Naive B cell (primary cell): ENCODE data around the gene EMD. TPM values are rescaled to one million over a fixed set of nuclear protein-coding genes. Genes with fewer than 3 reads are reported as not detected.

ENCODE experiments used
- ATAC-seq, 2 donors: fragments of 150-1000 bp; cut with Tn5 transposase; 2 replicates each; pipeline ENCODE4 v1.10.0; 2021; ENCODE audit warnings: low read depth in 2 of 2, mild to moderate bottlenecking in 2 of 2, moderate library complexity in 2 of 2
- DNase-seq: peaks from one replicate; pipeline ENCODE4 v3.0.0; 2022
- H3K27ac Mint-ChIP-seq, 6 donors: one replicate each; pipeline ENCODE4 v1.8.0; 2020 to 2022; ENCODE audit warnings: mild to moderate bottlenecking in 6 of 6, mixed read lengths in 6 of 6, moderate library complexity in 5 of 6, inconsistent platforms in 2 of 6
- H3K27me3 Mint-ChIP-seq, 3 donors: one replicate each; pipeline ENCODE4 v1.8.0; 2021 to 2022; ENCODE audit warnings: mixed read lengths in 3 of 3, mild to moderate bottlenecking in 1 of 3
- H3K36me3 Mint-ChIP-seq, 2 donors: one replicate each; pipeline ENCODE4 v1.8.0; 2020 to 2022; ENCODE audit warnings: mixed read lengths in 2 of 2, inconsistent platforms in 1 of 2, mild to moderate bottlenecking in 1 of 2
- H3K4me1 Mint-ChIP-seq, 3 donors: one replicate each; pipeline ENCODE4 v1.8.0; 2020 to 2022; ENCODE audit warnings: mixed read lengths in 3 of 3, inconsistent platforms in 1 of 3, mild to moderate bottlenecking in 1 of 3, moderate library complexity in 1 of 3
- H3K4me3 Mint-ChIP-seq, 8 donors: one replicate each; pipeline ENCODE4 v1.8.0; 2020 to 2022; ENCODE audit warnings: mild to moderate bottlenecking in 8 of 8, mixed read lengths in 8 of 8, moderate library complexity in 8 of 8, inconsistent platforms in 2 of 8
- H3K9me3 Mint-ChIP-seq, 7 donors: one replicate each; pipeline ENCODE4 v1.8.0; 2020 to 2022; ENCODE audit warnings: mixed read lengths in 7 of 7, mild to moderate bottlenecking in 5 of 7, inconsistent platforms in 2 of 7, moderate library complexity in 1 of 7
- polyA plus RNA-seq, 6 donors: library from polyadenylated mRNA; unstranded; fragments of 300-500 nt; fragmentation: Illumina TruSeq; gene quantifications; one replicate each; pipeline ENCODE4 v1.2.3, GENCODE V29; 2021; ENCODE audit warnings: low read depth in 6 of 6

The EMD gene
- polyA plus RNA-seq, 6 donors from 2014 or later: 25.0 to 29.6 (median 27.2) TPM

DNA sequence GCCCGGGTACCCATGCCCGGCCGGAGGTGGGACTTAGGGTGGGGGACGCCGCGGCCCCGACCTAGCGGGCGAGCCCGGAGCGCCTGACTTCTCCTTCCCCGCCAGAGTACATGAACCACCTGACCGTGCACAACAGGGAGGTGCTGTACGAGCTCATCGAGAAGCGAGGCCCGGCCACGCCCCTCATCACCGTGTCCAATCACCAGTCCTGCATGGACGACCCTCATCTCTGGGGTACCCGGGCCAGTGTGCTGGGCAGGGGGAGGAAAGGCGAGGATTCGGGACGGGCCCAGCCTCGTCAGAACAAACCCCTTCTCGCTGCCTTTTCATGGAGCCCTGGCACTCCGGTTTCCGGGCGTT lies 32.9 kb downstream of the EMD start:
- peaks cover 20 to 27% (median 24%) of the 10 kb centered on the region in 3 donors for H3K4me1 Mint-ChIP-seq
- no peaks in the 10 kb centered on the region for H3K36me3 Mint-ChIP-seq
- H3K9me3 Mint-ChIP-seq: peaks cover 0 to 2% (median 0%) of the 10 kb centered on the region in 7 donors
- DNase-seq (peak; percentile 51), ATAC-seq (peak; percentile 46 to 67)
- H3K27me3 Mint-ChIP-seq: no peaks in the 10 kb centered on the region
- H3K4me3 Mint-ChIP-seq: peak overlapping the region; percentile 83 to 92 (median 90)
- H3K27ac Mint-ChIP-seq: peak overlapping the region; percentile 17 to 96 (median 78)

DNA sequence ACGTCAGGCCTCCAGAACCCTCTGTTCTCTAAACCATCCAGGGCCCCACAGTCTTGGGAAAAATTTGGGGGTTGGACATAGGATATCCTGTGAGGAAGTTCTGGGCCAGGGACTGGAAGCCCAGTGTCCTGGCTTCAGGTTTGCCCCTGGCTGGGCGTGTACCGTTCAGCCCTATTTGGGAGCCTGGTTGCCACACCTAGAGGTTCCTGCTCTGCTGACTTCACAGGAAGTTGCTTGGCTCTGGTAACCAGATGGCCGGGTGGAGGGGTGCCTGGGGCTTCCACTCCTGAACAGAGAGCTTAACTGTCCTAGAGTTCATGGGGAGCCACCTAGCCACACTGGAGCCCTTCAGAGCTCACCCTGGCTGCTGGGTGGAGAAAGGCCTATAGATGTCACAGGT lies 33.4 kb downstream of the EMD start:
- Mint-ChIP-seq H3K36me3 (no peaks in the 10 kb centered on the region), H3K4me3 (peak overlapping the region; percentile 83 to 92 (median 90)), H3K27me3 (no peaks in the 10 kb centered on the region), H3K27ac (peak overlapping the region; percentile 17 to 96 (median 86)), H3K9me3 (peaks cover 0 to 2% (median 0%) of the 10 kb centered on the region in 7 donors), H3K4me1 (peaks cover 20 to 27% (median 24%) of the 10 kb centered on the region in 3 donors)
- ATAC-seq (peak; percentile 74 to 75), DNase-seq (peak; percentile 56)

DNA sequence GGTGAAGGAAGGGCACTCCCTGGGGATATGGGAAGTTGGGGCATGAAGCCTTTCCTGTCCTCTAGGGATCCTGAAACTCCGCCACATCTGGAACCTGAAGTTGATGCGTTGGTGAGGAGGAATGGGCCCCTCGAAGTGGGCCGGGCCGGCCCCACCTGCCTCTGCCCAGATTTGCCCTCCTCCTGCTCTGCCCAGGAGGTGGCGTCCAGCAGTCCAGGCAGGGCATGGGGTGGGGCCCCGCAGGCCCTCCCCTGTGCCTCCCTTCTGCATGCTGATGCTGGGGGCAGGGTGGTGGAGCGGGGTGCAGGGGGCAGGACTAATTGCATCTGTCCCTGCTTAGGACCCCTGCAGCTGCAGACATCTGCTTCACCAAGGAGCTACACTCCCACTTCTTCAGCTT lies 34.0 kb downstream of the EMD start:
- DNase-seq: no peak
- H3K4me1 Mint-ChIP-seq: peaks cover 20 to 27% (median 24%) of the 10 kb centered on the region in 3 donors
- H3K9me3 Mint-ChIP-seq: peaks cover 0 to 2% (median 0%) of the 10 kb centered on the region in 7 donors
- ATAC-seq: no peak
- H3K36me3 Mint-ChIP-seq: no peaks in the 10 kb centered on the region
- no peaks in the 10 kb centered on the region for H3K27me3 Mint-ChIP-seq
- peak overlapping the region in 3 of 6 donors; percentile 17 to 96 (median 92) for H3K27ac Mint-ChIP-seq
- H3K4me3 Mint-ChIP-seq: peak overlapping the region in 4 of 8 donors; percentile 83 to 92 (median 84)

DNA sequence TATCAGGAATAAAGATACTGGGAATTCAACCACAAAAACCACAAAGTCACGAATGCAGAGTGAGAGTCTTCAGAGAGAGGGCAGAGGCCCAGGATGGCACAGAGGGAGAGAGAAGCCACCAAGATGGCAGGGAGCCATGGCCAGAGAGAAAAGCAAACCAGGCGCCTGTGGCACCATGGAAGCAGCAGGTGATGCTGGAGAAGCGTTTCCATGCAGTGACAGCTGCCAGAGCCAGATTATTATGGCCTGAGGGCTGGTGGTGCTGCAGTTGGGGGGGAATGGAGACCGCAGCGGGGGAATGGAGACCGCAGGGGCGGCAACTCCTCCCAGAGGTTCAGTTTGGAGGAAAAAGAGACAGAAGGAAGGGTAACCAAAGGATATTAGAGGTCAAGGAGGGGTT lies 38.1 kb downstream of the EMD start:
- H3K4me3 Mint-ChIP-seq: no peak overlapping the region
- H3K36me3 Mint-ChIP-seq: no peaks in the 10 kb centered on the region
- no peaks in the 10 kb centered on the region for H3K27me3 Mint-ChIP-seq
- ATAC-seq (no peak), DNase-seq (no peak)
- H3K27ac Mint-ChIP-seq: peak overlapping the region in 1 of 6 donors; percentile 62
- peaks cover 6 to 16% (median 10%) of the 10 kb centered on the region in 3 donors for H3K4me1 Mint-ChIP-seq
- H3K9me3 Mint-ChIP-seq: peaks cover 0 to 2% (median 0%) of the 10 kb centered on the region in 7 donors

DNA sequence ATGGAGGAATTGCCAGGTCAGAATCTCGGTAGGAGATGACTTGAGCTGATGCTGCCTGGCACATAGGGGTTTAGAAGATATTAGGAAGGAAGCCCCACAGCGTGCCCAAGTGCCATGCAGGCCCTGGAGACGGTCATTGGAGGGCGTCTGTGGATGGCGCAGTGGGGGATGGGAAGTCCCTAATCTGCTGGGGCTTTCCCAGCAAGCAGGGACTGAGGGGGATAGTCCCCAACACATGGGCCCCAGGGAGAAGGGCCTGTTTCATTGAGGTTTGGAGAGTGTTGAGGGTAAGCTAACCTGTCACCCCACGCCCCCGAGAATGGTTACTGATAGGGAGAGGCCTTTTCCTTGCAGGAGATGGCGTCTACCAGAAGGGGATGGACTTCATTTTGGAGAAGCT lies 40.1 kb downstream of the EMD start:
- H3K9me3 Mint-ChIP-seq: peaks cover 0 to 2% (median 0%) of the 10 kb centered on the region in 7 donors
- ATAC-seq (peak; percentile 16 to 51), DNase-seq (no peak)
- no peaks in the 10 kb centered on the region for H3K27me3 Mint-ChIP-seq
- H3K27ac Mint-ChIP-seq: no peak overlapping the region
- H3K4me1 Mint-ChIP-seq: peaks cover 0 to 10% (median 5%) of the 10 kb centered on the region in 3 donors
- no peak overlapping the region for H3K4me3 Mint-ChIP-seq
- no peaks in the 10 kb centered on the region for H3K36me3 Mint-ChIP-seq

DNA sequence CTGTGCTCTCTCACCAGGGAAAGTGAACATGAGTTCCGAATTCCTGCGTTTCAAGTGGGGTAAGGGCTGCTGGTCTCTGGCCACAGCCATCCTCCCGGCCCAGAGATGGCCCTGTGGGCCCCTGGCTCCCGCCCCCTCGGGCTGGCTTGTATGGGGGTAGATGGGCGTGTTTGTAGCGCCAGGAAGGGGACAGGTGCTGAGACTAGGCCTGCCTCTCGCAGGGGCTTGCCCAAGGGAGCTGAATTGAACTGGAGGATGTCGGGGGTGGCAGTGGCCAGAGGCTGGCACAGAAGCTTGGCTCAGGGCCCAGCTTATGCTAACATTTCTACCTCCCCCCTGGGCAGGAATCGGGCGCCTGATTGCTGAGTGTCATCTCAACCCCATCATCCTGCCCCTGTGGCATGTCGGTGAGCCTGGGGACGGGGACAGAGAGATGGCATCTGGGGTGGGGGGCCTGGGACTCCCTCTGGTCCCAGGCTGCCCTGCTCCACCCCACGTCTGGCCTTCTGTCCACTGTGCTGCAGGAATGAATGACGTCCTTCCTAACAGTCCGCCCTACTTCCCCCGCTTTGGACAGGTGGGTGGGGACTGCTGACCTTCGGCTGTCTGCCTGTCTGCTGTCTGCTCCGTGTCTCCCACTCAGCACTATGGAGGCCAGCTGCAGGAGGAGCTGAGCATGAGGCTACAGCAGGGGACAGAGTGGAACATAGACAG lies 40.8 kb downstream of the EMD start:
- no peak for ATAC-seq
- Mint-ChIP-seq H3K4me1 (peaks cover 0 to 10% (median 8%) of the 10 kb centered on the region in 3 donors), H3K36me3 (no peaks in the 10 kb centered on the region), H3K27me3 (no peaks in the 10 kb centered on the region), H3K4me3 (no peak overlapping the region), H3K27ac (peak overlapping the region in 1 of 6 donors; percentile 36), H3K9me3 (peaks cover 0 to 4% (median 0%) of the 10 kb centered on the region in 7 donors)
- no peak for DNase-seq

DNA sequence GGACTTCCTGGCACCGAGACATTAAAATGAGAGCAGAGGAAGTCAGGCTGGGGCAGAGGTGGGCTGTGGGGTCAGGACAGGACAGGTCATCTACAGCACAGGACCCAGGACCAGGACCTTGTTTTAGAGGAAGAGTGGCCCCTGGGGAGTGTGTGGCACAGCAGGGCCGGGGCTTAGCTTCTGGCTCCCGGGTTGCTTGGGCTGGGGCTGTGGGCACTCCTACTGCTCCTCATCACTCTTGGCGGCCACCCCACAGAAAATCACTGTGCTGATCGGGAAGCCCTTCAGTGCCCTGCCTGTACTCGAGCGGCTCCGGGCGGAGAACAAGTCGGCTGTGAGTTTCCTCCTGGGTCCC lies 41.3 kb downstream of the EMD start:
- Mint-ChIP-seq H3K4me1 (peaks cover 0 to 10% (median 8%) of the 10 kb centered on the region in 3 donors), H3K9me3 (peaks cover 0 to 4% (median 0%) of the 10 kb centered on the region in 7 donors), H3K36me3 (no peaks in the 10 kb centered on the region), H3K4me3 (no peak overlapping the region), H3K27ac (no peak overlapping the region), H3K27me3 (no peaks in the 10 kb centered on the region)
- DNase-seq: no peak
- ATAC-seq: no peak

DNA sequence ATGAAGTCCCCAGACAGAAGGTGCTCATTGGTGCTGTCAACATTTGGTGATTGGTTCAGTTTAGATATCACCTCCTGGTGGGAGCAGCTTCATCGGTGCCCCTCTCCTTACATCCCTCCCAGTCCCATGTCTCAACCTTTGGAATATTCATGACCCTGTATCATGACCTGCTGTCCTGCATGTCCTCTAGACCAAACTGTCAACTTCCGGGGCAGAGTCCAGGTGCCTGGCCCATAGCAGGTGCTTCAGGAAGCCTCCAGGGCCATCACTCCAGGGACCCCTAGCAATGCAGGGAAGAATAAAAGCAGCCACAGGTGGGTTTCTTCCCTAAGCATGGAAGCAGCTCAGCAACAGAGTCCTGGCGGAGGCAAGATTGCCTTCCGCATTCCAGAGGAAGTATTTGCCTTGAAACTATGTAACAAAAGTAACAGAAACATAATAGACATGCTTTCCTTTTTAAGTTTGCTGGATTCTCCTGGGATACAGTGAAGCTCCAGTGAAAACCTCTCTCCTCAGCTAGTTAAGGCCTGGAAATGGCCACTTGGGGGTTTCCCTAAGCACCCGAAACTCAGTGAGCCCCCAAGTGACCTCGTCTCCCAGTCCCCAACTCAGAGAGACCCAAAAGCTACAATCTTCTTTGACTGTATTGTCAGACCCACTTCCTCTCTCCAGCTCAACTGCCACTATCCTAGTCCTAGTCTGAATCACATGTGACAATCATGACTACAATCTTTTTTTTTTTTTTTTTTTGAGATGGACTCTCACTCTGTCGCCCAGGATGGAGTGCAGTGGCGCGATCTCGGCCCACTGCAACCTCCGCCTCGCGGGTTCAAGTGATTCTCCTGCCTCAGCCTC lies 48.0 kb downstream of the EMD start:
- DNase-seq (no peak), ATAC-seq (no peak)
- no peaks in the 10 kb centered on the region for H3K27me3 Mint-ChIP-seq
- H3K36me3 Mint-ChIP-seq: no peaks in the 10 kb centered on the region
- H3K4me3 Mint-ChIP-seq: peak overlapping the region in 5 of 8 donors; percentile 12 to 90 (median 79)
- H3K27ac Mint-ChIP-seq: peak overlapping the region in 1 of 6 donors; percentile 56
- peaks cover 18 to 28% (median 20%) of the 10 kb centered on the region in 3 donors for H3K4me1 Mint-ChIP-seq
- H3K9me3 Mint-ChIP-seq: peaks cover 0 to 5% (median 0%) of the 10 kb centered on the region in 7 donors

DNA sequence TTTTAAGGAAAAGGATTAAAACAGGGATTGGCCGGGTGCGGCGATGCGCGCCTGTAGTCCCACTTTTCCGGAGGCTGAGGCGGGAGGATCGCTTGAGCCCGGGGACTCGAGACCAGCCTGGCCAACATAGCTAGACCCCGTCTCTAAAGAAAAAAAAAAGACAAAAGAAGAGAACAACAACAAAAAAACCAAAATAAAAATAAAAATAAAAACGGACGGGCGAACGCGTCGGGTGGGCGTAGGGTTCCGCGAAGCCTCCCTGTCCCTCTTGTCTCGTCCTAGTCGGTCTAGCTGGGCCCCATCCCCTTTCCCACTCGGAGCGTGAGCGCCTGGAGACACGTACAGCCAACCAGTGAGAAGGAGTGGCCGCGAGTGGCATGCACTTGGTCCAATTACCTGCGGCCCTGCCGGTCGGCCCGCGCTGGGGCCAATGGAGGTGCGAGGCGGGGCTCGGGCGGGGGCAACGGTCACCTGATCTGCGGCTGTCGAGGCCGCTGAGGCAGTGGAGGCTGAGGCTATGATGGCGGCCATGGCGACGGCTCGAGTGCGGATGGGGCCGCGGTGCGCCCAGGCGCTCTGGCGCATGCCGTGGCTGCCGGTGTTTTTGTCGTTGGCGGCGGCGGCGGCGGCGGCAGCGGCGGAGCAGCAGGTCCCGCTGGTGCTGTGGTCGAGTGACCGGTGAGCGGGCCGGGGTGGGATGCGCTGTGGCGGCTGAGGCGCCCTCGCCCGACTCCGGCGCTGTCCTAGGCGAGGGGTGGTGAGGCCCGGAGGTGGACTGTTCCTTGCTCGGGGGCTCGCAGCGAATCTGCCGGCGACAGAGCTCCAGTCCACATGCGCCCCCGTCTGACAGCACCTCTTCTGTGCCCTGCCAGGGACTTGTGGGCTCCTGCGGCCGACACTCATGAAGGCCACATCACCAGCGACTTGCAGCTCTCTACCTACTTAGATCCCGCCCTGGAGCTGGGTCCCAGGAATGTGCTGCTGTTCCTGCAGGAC lies 49.4 kb downstream of the EMD start, which contains the start of gene ATP6AP1:
Gene ATP6AP1 (plus strand): TSS at position 502 of the 996 bp plus-strand sequence. CDS start 16 bp downstream, at position 518.
- peaks cover 0 to 5% (median 0%) of the 10 kb centered on the region in 7 donors for H3K9me3 Mint-ChIP-seq
- H3K27me3 Mint-ChIP-seq: no peaks in the 10 kb centered on the region
- peak within 1 kb of the TSS; percentile 70 to 95 (median 88) for H3K27ac Mint-ChIP-seq
- H3K4me3 Mint-ChIP-seq: peak within 1 kb of the TSS; percentile 79 to 92 (median 86)
- ATAC-seq (peak; percentile 95 to 97), DNase-seq (peak; percentile 85)
- H3K36me3 Mint-ChIP-seq: no peaks in the 10 kb centered on the region
- peaks cover 18 to 28% (median 20%) of the 10 kb centered on the region in 3 donors for H3K4me1 Mint-ChIP-seq

DNA sequence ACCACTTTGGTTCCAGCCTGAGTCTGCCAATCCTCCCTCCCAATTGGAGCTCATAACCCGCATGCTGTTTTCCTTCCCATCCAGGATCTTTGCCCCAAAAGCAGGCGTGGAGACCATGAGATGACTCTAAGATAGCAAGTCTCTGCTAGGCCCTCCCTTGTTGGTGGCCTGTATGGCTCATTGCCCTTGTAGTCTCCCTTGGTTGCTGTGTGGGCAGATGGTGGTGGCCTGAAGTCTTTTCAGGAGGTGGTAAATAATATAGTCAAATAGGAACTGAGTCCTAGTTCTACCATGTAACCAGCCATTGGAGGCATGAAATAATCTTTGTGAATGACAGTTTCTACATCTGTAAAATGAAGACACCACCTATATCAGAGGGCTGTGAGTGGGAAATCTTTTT lies 50.6 kb downstream of the EMD start:
- H3K27ac Mint-ChIP-seq: peak overlapping the region in 4 of 6 donors; percentile 10 to 80 (median 48)
- ATAC-seq (no peak), DNase-seq (no peak)
- H3K4me3 Mint-ChIP-seq: peak overlapping the region; percentile 79 to 90 (median 86)
- H3K4me1 Mint-ChIP-seq: peaks cover 15 to 28% (median 20%) of the 10 kb centered on the region in 3 donors
- H3K9me3 Mint-ChIP-seq: peaks cover 0 to 5% (median 0%) of the 10 kb centered on the region in 7 donors
- no peaks in the 10 kb centered on the region for H3K27me3 Mint-ChIP-seq
- no peaks in the 10 kb centered on the region for H3K36me3 Mint-ChIP-seq

DNA sequence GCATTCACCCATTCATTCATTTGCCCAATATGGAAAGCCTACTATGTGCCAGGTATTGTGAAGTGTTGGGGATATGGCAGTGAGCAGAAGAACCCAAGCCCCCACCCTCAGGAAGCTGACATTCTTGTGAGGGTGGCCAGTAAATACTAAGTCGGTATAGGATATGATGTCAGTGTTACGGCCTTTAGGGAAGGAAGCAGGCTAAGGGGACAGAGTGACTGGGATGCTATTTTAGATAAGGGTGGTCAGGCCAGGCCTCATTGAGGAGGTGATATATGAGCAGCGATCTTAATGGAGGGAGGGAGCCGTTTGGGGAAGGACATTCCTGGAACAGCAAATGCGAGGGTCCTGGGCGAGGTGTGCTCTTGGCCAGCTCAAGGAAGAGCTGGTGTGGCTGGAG lies 51.4 kb downstream of the EMD start:
- Mint-ChIP-seq H3K27me3 (no peaks in the 10 kb centered on the region), H3K4me1 (peaks cover 15 to 28% (median 20%) of the 10 kb centered on the region in 3 donors), H3K4me3 (peak overlapping the region in 4 of 8 donors; percentile 3 to 45 (median 28)), H3K36me3 (no peaks in the 10 kb centered on the region), H3K27ac (peak overlapping the region in 2 of 6 donors; percentile 5 to 12), H3K9me3 (peaks cover 0 to 5% (median 0%) of the 10 kb centered on the region in 7 donors)
- no peak for DNase-seq
- ATAC-seq: no peak

DNA sequence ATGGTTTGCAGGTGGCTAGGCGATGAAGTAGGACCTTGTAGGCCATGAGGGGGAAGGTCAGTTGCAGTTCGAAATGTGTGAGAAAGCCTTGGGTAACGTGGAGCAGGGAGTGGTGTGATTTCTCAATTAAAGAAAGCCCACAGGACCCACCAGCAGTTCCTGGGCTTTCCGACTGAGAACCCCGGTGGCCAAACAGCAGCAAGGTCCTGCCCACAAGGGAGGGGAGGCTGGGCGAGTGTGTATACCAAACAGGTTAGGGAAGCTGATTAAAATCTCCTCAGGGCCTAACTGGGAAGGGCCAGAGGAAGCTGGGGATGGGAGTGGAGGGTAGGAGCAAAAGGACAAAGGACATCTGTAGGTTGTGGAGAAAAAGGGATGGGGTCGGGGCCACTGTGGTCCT lies 51.8 kb downstream of the EMD start:
- peak overlapping the region in 2 of 6 donors; percentile 5 to 48 for H3K27ac Mint-ChIP-seq
- DNase-seq: no peak
- peak overlapping the region in 1 of 8 donors; percentile 35 for H3K4me3 Mint-ChIP-seq
- no peaks in the 10 kb centered on the region for H3K27me3 Mint-ChIP-seq
- H3K9me3 Mint-ChIP-seq: peaks cover 0 to 5% (median 0%) of the 10 kb centered on the region in 7 donors
- no peak for ATAC-seq
- no peaks in the 10 kb centered on the region for H3K36me3 Mint-ChIP-seq
- peaks cover 17 to 28% (median 23%) of the 10 kb centered on the region in 3 donors for H3K4me1 Mint-ChIP-seq
